Esophagus muscularis mucosa (tissue), 4 donors: ENCODE measurements around the gene ZSCAN10.

Source experiments
- CTCF ChIP-seq, 3 experiments: fragments of 200-600 bp in 2 of 3; fragments of 450-650 bp in 1 of 3; sonication (generic) in 2 of 3; IDR thresholded peaks; one replicate each; pipeline ENCODE4 v1.5.1; 2017 to 2019; ENCODE audit warnings: antibody characterized with exemption in 3 of 3, mild to moderate bottlenecking in 2 of 3, moderate library complexity in 1 of 3
- EP300 ChIP-seq: sonication (generic); formaldehyde crosslinking; IDR thresholded peaks from one replicate; pipeline ENCODE4 v1.6.1; 2017; ENCODE audit warnings: antibody characterized with exemption
- POLR2A ChIP-seq: fragments of 450-650 bp; IDR thresholded peaks from one replicate; pipeline ENCODE4 v1.6.1; 2017; ENCODE audit warnings: antibody characterized with exemption, moderate library complexity, mild to moderate bottlenecking, low read depth

GRCh38 chr16:3144321-3144983, 45.4 kb upstream of the ZSCAN10 start:
- TF ChIP-seq EP300 (no peak), CTCF (IDR thresholded peaks at IDR 0.05) (no peak), POLR2A (no peak)
